WERI-Rb-1 (cell line): ENCODE results near the gene PELI1.

Source experiments
- DNase-seq: peaks from one replicate; pipeline ENCODE4 v3.0.0-alpha.2; 2020
- H3K27ac ChIP-seq: fragments of 250-450 bp; sonication (Bioruptor Pico); 2 replicates; pipeline ENCODE4 v1.5.1; 2020; ENCODE audit warnings: mild to moderate bottlenecking, moderate library complexity
- H3K27me3 ChIP-seq: fragments of 250-450 bp; sonication (Bioruptor Pico); 2 replicates; pipeline ENCODE4 v1.5.1; 2021; ENCODE audit warnings: mild to moderate bottlenecking, low read depth, moderate library complexity; ENCODE audit not compliant: insufficient read depth, severe bottlenecking
- H3K36me3 ChIP-seq: fragments of 250-450 bp; sonication (Bioruptor Pico); 2 replicates; pipeline ENCODE4 v1.5.1; 2020; ENCODE audit warnings: mild to moderate bottlenecking, moderate library complexity
- H3K4me3 ChIP-seq: 2 replicates; pipeline ENCODE4 v1.5.1; 2011; ENCODE audit warnings: low read depth, mild to moderate bottlenecking, control low read depth, low read length
- H3K9me3 ChIP-seq: fragments of 250-450 bp; sonication (Bioruptor Pico); 2 replicates; pipeline ENCODE4 v1.5.1; 2021; ENCODE audit warnings: mild to moderate bottlenecking, moderate library complexity; ENCODE audit not compliant: severe bottlenecking
- TF ChIP-seq, protein P1 (sequence below): IDR thresholded peaks from 2 replicates; pipeline ENCODE4 v1.5.1; 2011; ENCODE audit warnings: low read depth, mild to moderate bottlenecking, control low read depth, inconsistent platforms, low read length

The PELI1 gene

DNA sequence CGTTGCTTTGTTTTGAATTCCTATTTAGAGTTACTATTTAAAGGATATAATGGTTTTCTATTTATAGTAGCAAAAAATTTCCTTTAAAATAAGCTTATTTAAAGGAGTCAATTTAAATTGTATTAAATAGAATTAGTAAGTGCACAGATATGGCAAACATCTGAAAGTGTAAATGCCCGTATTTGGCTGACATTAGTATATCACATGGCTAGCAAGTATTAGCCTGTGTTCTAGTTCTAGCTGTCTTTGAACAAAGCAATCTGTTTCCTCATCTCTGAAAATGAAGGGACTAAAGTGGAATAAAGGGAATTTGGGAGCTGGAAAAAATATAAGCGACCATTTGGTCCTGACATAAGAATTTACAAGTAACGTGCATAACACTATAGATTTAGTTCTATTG is 32.2 kb downstream of the PELI1 start:
- Histone ChIP-seq H3K4me3 (no peak overlapping the region), H3K27ac (no peak overlapping the region), H3K9me3 (no peaks in the 10 kb centered on the region), H3K36me3 (peaks cover 3% of the 10 kb centered on the region), H3K27me3 (no peaks in the 10 kb centered on the region)
- TF ChIP-seq, protein P1, sequence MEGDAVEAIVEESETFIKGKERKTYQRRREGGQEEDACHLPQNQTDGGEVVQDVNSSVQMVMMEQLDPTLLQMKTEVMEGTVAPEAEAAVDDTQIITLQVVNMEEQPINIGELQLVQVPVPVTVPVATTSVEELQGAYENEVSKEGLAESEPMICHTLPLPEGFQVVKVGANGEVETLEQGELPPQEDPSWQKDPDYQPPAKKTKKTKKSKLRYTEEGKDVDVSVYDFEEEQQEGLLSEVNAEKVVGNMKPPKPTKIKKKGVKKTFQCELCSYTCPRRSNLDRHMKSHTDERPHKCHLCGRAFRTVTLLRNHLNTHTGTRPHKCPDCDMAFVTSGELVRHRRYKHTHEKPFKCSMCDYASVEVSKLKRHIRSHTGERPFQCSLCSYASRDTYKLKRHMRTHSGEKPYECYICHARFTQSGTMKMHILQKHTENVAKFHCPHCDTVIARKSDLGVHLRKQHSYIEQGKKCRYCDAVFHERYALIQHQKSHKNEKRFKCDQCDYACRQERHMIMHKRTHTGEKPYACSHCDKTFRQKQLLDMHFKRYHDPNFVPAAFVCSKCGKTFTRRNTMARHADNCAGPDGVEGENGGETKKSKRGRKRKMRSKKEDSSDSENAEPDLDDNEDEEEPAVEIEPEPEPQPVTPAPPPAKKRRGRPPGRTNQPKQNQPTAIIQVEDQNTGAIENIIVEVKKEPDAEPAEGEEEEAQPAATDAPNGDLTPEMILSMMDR = no peak
- no peak for DNase-seq

DNA sequence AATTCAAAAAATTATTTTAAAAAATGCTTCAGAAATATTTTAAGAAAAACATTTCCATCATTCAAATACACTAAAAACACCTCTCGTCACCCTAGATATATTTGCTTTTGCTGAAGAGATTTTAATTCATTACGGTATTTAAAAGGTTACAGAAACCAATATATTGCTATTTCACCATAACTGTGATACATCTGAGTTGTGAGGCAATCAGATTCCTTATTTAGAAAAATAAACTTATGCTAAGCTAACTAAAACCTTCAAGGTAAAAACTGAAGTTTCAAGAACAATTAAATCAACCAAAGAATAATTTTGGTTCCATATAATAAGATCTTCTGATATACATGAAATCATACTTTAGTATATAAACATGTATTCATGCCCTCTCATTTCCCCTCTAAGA is 32.8 kb downstream of the PELI1 start:
- Histone ChIP-seq H3K36me3 (peaks cover 3% of the 10 kb centered on the region), H3K4me3 (no peak overlapping the region), H3K9me3 (no peaks in the 10 kb centered on the region), H3K27me3 (no peaks in the 10 kb centered on the region), H3K27ac (no peak overlapping the region)
- TF ChIP-seq, protein P1 = no peak
- no peak for DNase-seq

DNA sequence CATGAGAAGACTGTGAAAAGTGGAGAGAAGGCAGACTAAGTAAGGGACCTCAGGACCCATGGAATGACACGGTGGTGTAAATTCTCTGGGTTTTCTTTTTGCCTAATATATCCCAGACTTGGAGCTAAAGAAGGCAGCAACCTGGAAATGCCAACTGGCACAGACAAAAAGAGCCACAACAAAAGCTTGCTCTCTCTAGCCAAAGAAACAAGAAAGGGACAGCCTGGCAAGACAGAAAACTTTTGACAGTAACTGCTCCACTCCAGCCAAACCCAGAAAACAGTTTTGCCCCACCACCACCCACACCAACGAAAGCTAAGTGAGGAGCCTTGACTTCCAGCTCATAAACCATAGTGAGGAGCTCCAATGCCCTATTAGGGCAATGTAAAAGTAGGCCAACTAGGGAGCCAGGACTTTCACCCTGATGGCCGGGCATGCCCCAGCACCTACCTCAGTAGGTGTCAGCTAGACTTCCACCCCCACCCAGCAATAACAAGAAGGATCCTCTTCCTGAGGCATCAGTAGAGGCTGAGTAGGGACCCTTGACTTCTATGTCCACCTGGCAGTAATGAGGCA is 35.5 kb downstream of the PELI1 start:
- TF ChIP-seq, protein P1 = no peak
- H3K36me3 ChIP-seq = peaks cover 3% of the 10 kb centered on the region
- no peaks in the 10 kb centered on the region for H3K9me3 ChIP-seq
- no peak for DNase-seq
- no peaks in the 10 kb centered on the region for H3K27me3 ChIP-seq
- no peak overlapping the region for H3K4me3 ChIP-seq
- no peak overlapping the region for H3K27ac ChIP-seq

DNA sequence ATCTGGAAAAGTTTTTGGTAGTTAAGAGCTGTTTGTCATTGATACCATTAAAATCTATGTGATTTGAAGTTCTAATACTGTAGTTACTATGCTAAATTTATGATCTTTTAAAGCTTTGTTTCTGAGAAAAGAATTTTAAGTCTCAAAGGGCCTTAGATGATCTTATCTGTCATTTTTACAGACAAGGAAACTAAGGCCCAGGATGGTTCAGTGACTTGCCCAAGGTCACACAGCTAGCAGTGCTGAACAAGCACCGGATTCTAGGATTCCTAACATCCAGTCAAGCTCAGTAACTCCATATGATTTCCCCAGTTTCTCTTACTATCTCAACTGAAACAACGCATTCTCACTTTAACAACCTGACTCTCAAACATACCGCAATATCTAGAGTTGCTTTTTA is 37.7 kb downstream of the PELI1 start:
- Histone ChIP-seq H3K4me3 (no peak overlapping the region), H3K36me3 (peaks cover 3% of the 10 kb centered on the region), H3K9me3 (no peaks in the 10 kb centered on the region), H3K27me3 (no peaks in the 10 kb centered on the region), H3K27ac (no peak overlapping the region)
- TF ChIP-seq, protein P1 = no peak
- no peak for DNase-seq

DNA sequence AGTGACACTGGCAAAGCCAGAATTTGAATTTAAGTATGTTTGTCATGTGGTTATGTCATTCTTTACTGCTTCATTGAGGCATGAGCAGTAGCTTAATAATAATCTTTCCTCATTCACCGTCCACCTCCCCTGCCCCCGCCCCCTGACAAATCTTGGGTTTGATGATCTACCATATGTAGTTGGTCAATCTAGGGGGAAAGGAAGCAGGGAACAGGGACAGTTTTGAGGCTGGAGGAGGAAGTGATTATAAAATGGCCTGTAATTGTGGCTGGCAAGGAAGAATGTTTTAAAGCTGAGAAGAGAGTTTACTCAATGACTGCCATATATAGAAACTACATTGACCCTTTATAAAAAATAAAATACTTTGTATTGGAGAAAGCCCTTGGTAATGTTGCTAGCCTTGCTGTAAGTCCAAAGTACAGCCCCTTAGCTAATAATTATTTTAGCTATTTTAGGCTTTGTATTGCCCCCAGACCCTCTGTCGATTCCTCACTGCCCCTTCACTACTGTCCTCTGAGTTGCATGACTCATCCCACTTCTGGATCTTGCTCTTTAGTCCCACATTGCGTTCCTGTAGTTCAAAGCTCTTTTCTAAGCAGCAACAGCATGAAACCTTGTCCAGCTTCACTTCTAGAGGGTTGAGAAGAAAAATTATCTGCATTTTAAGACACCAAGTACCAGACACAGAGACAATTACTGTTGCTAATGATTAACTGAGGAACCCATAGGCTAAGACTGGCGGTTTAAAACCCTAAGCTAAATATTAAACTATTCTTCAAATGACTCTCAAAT is 38.4 kb downstream of the PELI1 start:
- no peak for DNase-seq
- Histone ChIP-seq H3K36me3 (peaks cover 3% of the 10 kb centered on the region), H3K9me3 (no peaks in the 10 kb centered on the region), H3K4me3 (no peak overlapping the region), H3K27me3 (no peaks in the 10 kb centered on the region), H3K27ac (no peak overlapping the region)
- TF ChIP-seq, protein P1 = no peak
